Parathyroid adenoma (tissue), 2 donors: Measurements from ENCODE around the gene VSIR.

Experiments
- H2AFZ ChIP-seq: fragments of 300-600 bp; sonication (generic); one replicate; pipeline ENCODE4 v1.7.0; 2017; ENCODE audit warnings: antibody characterized with exemption, mild to moderate bottlenecking
- H3K27ac ChIP-seq: fragments of 300-600 bp; sonication (generic); one replicate; pipeline ENCODE4 v1.7.0; 2017
- H3K27me3 ChIP-seq: fragments of 300-600 bp; sonication (generic); one replicate; pipeline ENCODE4 v1.7.0; 2017; ENCODE audit warnings: low read length; ENCODE audit not compliant: control insufficient read depth, insufficient read depth
- H3K36me3 ChIP-seq: fragments of 300-600 bp; sonication (generic); one replicate; pipeline ENCODE4 v1.7.0; 2017; ENCODE audit warnings: low read length; ENCODE audit not compliant: control insufficient read depth, insufficient read depth
- H3K4me1 ChIP-seq: fragments of 300-600 bp; sonication (generic); one replicate; pipeline ENCODE4 v1.7.0; 2017; ENCODE audit warnings: control low read depth
- H3K4me2 ChIP-seq: fragments of 300-600 bp; sonication (generic); one replicate; pipeline ENCODE4 v1.7.0; 2017; ENCODE audit warnings: low read length
- H3K4me3 ChIP-seq: fragments of 300-600 bp; sonication (generic); one replicate; pipeline ENCODE4 v1.7.0; 2017; ENCODE audit warnings: low read depth, low read length
- H3K79me2 ChIP-seq: fragments of 300-600 bp; sonication (generic); one replicate; pipeline ENCODE4 v1.7.0; 2017; ENCODE audit warnings: control low read depth
- H3K9ac ChIP-seq: fragments of 300-600 bp; sonication (generic); one replicate; pipeline ENCODE4 v1.7.0; 2017; ENCODE audit warnings: mild to moderate bottlenecking
- H3K9me3 ChIP-seq: fragments of 300-600 bp; sonication (generic); one replicate; pipeline ENCODE4 v1.7.0; 2017; ENCODE audit warnings: low read length; ENCODE audit not compliant: control insufficient read depth
- CTCF ChIP-seq: fragments of 300-600 bp; sonication (generic); IDR thresholded peaks from one replicate; pipeline ENCODE4 v1.7.0; 2017; ENCODE audit warnings: antibody characterized with exemption, mild to moderate bottlenecking
- donor health status: primary hyperparathyroidism.

Gene VSIR

GRCh38 chr10:71799112-71799511 is 25.8 kb upstream of the VSIR start:
- no peaks in the 10 kb centered on the region for H3K27me3 ChIP-seq
- TF ChIP-seq CTCF = no peak
- no peak overlapping the region for H3K9ac ChIP-seq
- H3K36me3 ChIP-seq = no peaks in the 10 kb centered on the region
- H3K4me1 ChIP-seq = no peaks in the 10 kb centered on the region
- H3K4me2 ChIP-seq = no peak overlapping the region
- H3K4me3 ChIP-seq = no peak overlapping the region
- H2AFZ ChIP-seq = no peak overlapping the region
- H3K9me3 ChIP-seq = no peaks in the 10 kb centered on the region
- H3K27ac ChIP-seq = no peak overlapping the region
- H3K79me2 ChIP-seq = no peaks in the 10 kb centered on the region

- H3K9me3 ChIP-seq = no peaks in the 10 kb centered on the region
- H3K79me2 ChIP-seq = no peaks in the 10 kb centered on the region
- H3K4me3 ChIP-seq = no peak overlapping the region
- TF ChIP-seq CTCF = no peak
- H3K36me3 ChIP-seq = no peaks in the 10 kb centered on the region
- H2AFZ ChIP-seq = no peak overlapping the region
- no peak overlapping the region for H3K27ac ChIP-seq
- no peaks in the 10 kb centered on the region for H3K4me1 ChIP-seq
- no peak overlapping the region for H3K4me2 ChIP-seq
- H3K27me3 ChIP-seq = no peaks in the 10 kb centered on the region
- H3K9ac ChIP-seq = no peak overlapping the region
Measured at GRCh38 chr10:71798308-71798624, 24.9 kb upstream of the VSIR start.

GRCh38 chr10:71797533-71798307 is 24.4 kb upstream of the VSIR start:
- Histone ChIP-seq H3K27ac (no peak overlapping the region), H3K36me3 (no peaks in the 10 kb centered on the region)

GRCh38 chr10:71796749-71797405 is 23.6 kb upstream of the VSIR start:
- Histone ChIP-seq H3K36me3 (no peaks in the 10 kb centered on the region), H3K4me3 (no peak overlapping the region), H3K4me2 (no peak overlapping the region), H3K9ac (no peak overlapping the region), H3K27ac (no peak overlapping the region), H3K27me3 (no peaks in the 10 kb centered on the region), H3K9me3 (no peaks in the 10 kb centered on the region), H2AFZ (no peak overlapping the region), H3K4me1 (no peaks in the 10 kb centered on the region), H3K79me2 (no peaks in the 10 kb centered on the region)
- TF ChIP-seq CTCF = no peak

More at GRCh38 chr10:71797533-71798307, 24.4 kb upstream of the VSIR start:
- Histone ChIP-seq H3K9me3 (no peaks in the 10 kb centered on the region), H3K4me1 (no peaks in the 10 kb centered on the region), H3K9ac (no peak overlapping the region), H3K4me3 (no peak overlapping the region), H3K4me2 (no peak overlapping the region), H3K79me2 (no peaks in the 10 kb centered on the region), H3K27me3 (no peaks in the 10 kb centered on the region), H2AFZ (no peak overlapping the region)
- no peak for TF ChIP-seq CTCF

- Histone ChIP-seq H3K9ac (no peak overlapping the region), H3K4me2 (no peak overlapping the region), H3K36me3 (no peaks in the 10 kb centered on the region), H3K79me2 (no peaks in the 10 kb centered on the region), H3K27me3 (no peaks in the 10 kb centered on the region), H2AFZ (no peak overlapping the region), H3K4me3 (no peak overlapping the region), H3K27ac (no peak overlapping the region), H3K9me3 (no peaks in the 10 kb centered on the region), H3K4me1 (no peaks in the 10 kb centered on the region)
- no peak for TF ChIP-seq CTCF
Measured at GRCh38 chr10:71795248-71795647, 21.9 kb upstream of the VSIR start.
